Measurements from ENCODE around the gene PPP2R2B.

PPP2R2B gene

GRCh38 chr5:146718609-146719008 lies 159.9 kb downstream of the PPP2R2B start:
- Histone ChIP-seq H3K4me3 (ENCODE audit: insufficient read length, low read depth) (no peak overlapping the region), H3K36me3 (ENCODE audit: insufficient read depth, insufficient read length, low read length) (no peaks in the 10 kb centered on the region), H3K4me1 (ENCODE audit: insufficient read depth, insufficient read length) (no peaks in the 10 kb centered on the region), H3K9me3 (ENCODE audit: insufficient read depth, low read length) (no peaks in the 10 kb centered on the region), H3K9ac (ENCODE audit: insufficient read length, low read depth) (no peak overlapping the region), H3K27me3 (ENCODE audit: insufficient read depth, insufficient read length) (no peaks in the 10 kb centered on the region)
- no peak for DNase-seq (ENCODE audit: low read depth, low spot score)
- TF ChIP-seq YY1 (IDR thresholded peaks at IDR 0.05; ENCODE audit: insufficient read depth, insufficient read length) = no peak
- TF ChIP-seq SUZ12 (IDR thresholded peaks at IDR 0.05; ENCODE audit: extremely low read depth, insufficient read depth, insufficient read length) = no peak

DNA sequence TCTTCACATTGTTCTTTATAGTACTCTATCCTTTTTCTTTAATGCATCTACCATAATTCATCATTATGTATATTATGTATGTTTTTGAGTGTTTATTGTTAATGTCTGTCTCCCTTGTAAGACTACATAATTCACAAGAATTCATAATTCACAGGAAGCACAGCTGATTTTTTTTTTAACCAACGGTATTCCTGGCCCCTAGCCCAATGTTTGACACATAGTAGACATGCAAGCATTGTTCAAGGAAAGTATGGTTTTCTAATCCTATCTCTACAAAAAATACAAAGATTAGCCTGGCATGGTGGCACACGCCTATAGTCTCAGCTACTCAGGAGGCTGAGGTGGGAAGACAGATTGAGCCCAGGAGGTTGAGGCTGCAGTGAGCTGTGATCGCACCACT lies 160.6 kb downstream of the PPP2R2B start:
- no peaks in the 10 kb centered on the region for H3K4me1 ChIP-seq (ENCODE audit: insufficient read depth, insufficient read length)
- H3K9me3 ChIP-seq (ENCODE audit: insufficient read depth, low read length) = no peaks in the 10 kb centered on the region
- H3K36me3 ChIP-seq (ENCODE audit: insufficient read depth, insufficient read length, low read length) = no peaks in the 10 kb centered on the region
- no peaks in the 10 kb centered on the region for H3K27me3 ChIP-seq (ENCODE audit: insufficient read depth, insufficient read length)
- no peak for TF ChIP-seq SUZ12 (IDR thresholded peaks at IDR 0.05; ENCODE audit: extremely low read depth, insufficient read depth, insufficient read length)
- TF ChIP-seq ZNF274 (IDR thresholded peaks at IDR 0.05; ENCODE audit: low read depth, low read length) = no peak
- TF ChIP-seq YY1 (IDR thresholded peaks at IDR 0.05; ENCODE audit: insufficient read depth, insufficient read length) = no peak
- no peak for DNase-seq (ENCODE audit: low read depth, low spot score)
- H3K9ac ChIP-seq (ENCODE audit: insufficient read length, low read depth) = no peak overlapping the region
- no peak overlapping the region for H3K4me3 ChIP-seq (ENCODE audit: insufficient read length, low read depth)

DNA sequence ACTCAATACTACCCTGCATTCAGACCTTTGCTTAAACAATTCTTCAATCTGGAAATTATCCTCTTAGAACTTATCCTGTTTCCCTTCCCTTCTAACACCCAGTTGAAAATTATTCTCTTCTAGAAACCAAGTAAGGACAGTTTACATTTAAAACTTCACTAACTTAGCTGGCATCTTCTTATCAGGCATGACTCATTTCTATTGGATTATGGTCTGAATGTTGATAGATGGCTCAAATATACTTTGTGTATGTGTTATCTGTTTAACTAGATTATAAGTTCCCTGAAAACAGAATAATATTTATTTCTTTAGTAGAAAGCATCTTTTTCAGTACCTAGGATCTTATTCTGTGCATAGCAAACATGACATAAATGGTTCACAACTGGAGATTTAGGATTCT lies 161.9 kb downstream of the PPP2R2B start:
- H3K9ac ChIP-seq (ENCODE audit: insufficient read length, low read depth) = no peak overlapping the region
- no peak for TF ChIP-seq YY1 (IDR thresholded peaks at IDR 0.05; ENCODE audit: insufficient read depth, insufficient read length)
- TF ChIP-seq ZNF274 (IDR thresholded peaks at IDR 0.05; ENCODE audit: low read depth, low read length) = no peak
- TF ChIP-seq SUZ12 (IDR thresholded peaks at IDR 0.05; ENCODE audit: extremely low read depth, insufficient read depth, insufficient read length) = no peak
- no peak for DNase-seq (ENCODE audit: low read depth, low spot score)
- H3K9me3 ChIP-seq (ENCODE audit: insufficient read depth, low read length) = no peaks in the 10 kb centered on the region
- H3K4me1 ChIP-seq (ENCODE audit: insufficient read depth, insufficient read length) = no peaks in the 10 kb centered on the region
- no peaks in the 10 kb centered on the region for H3K36me3 ChIP-seq (ENCODE audit: insufficient read depth, insufficient read length, low read length)
- H3K4me3 ChIP-seq (ENCODE audit: insufficient read length, low read depth) = no peak overlapping the region
- H3K27me3 ChIP-seq (ENCODE audit: insufficient read depth, insufficient read length) = no peaks in the 10 kb centered on the region

DNA sequence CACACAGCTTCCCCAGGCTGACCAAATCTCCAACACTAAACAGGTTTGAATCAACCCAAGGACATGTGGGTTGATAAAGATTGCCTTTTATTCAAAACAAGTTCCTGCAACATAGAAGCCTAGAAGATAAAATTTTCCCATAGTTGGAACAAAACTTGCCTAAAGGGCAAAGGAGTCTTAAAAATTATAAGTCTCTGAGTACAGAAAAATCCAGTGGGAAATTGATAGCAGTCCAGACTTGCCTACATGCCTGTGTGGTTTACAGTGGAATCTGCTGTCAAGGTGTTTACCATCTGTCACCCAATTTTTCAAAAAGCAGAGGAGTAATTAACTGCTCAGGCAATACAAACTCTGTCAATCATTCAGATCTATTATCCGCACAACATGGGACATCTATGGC lies 168.2 kb downstream of the PPP2R2B start:
- TF ChIP-seq YY1 (IDR thresholded peaks at IDR 0.05; ENCODE audit: insufficient read depth, insufficient read length) (no peak), SUZ12 (IDR thresholded peaks at IDR 0.05; ENCODE audit: extremely low read depth, insufficient read depth, insufficient read length) (no peak), ZNF274 (IDR thresholded peaks at IDR 0.05; ENCODE audit: low read depth, low read length) (no peak)
- Histone ChIP-seq H3K9me3 (ENCODE audit: insufficient read depth, low read length) (no peaks in the 10 kb centered on the region), H3K9ac (ENCODE audit: insufficient read length, low read depth) (no peak overlapping the region), H3K36me3 (ENCODE audit: insufficient read depth, insufficient read length, low read length) (no peaks in the 10 kb centered on the region), H3K27me3 (ENCODE audit: insufficient read depth, insufficient read length) (no peaks in the 10 kb centered on the region), H3K4me1 (ENCODE audit: insufficient read depth, insufficient read length) (no peaks in the 10 kb centered on the region), H3K4me3 (ENCODE audit: insufficient read length, low read depth) (no peak overlapping the region)
- DNase-seq (ENCODE audit: low read depth, low spot score) = no peak

DNA sequence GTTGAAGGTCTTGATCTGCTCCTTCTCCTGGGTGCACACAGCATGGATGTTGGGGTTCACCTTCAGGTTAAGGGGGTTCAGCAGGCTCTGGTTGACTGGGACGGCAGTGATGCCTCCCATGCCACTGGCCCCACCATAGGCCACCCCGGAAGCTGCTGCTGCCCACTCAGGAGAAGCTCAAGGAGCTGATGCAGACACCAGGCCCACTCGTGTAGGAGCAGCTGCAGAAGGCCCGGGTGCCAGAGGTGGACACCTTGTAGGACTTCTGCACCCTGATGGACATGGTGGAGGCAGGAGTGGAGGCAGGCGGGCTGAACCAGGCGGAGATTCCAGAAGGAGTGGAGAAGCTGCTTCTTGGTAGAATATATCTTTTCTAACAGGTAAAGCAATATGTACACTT lies 171.2 kb downstream of the PPP2R2B start:
- TF ChIP-seq YY1 (IDR thresholded peaks at IDR 0.05; ENCODE audit: insufficient read depth, insufficient read length) = no peak
- no peak for TF ChIP-seq SUZ12 (IDR thresholded peaks at IDR 0.05; ENCODE audit: extremely low read depth, insufficient read depth, insufficient read length)
- TF ChIP-seq ZNF274 (IDR thresholded peaks at IDR 0.05; ENCODE audit: low read depth, low read length) = no peak
- H3K4me1 ChIP-seq (ENCODE audit: insufficient read depth, insufficient read length) = no peaks in the 10 kb centered on the region
- H3K4me3 ChIP-seq (ENCODE audit: insufficient read length, low read depth) = no peak overlapping the region
- no peaks in the 10 kb centered on the region for H3K36me3 ChIP-seq (ENCODE audit: insufficient read depth, insufficient read length, low read length)
- no peaks in the 10 kb centered on the region for H3K9me3 ChIP-seq (ENCODE audit: insufficient read depth, low read length)
- no peak for DNase-seq (ENCODE audit: low read depth, low spot score)
- H3K27me3 ChIP-seq (ENCODE audit: insufficient read depth, insufficient read length) = no peaks in the 10 kb centered on the region
- H3K9ac ChIP-seq (ENCODE audit: insufficient read length, low read depth) = no peak overlapping the region

DNA sequence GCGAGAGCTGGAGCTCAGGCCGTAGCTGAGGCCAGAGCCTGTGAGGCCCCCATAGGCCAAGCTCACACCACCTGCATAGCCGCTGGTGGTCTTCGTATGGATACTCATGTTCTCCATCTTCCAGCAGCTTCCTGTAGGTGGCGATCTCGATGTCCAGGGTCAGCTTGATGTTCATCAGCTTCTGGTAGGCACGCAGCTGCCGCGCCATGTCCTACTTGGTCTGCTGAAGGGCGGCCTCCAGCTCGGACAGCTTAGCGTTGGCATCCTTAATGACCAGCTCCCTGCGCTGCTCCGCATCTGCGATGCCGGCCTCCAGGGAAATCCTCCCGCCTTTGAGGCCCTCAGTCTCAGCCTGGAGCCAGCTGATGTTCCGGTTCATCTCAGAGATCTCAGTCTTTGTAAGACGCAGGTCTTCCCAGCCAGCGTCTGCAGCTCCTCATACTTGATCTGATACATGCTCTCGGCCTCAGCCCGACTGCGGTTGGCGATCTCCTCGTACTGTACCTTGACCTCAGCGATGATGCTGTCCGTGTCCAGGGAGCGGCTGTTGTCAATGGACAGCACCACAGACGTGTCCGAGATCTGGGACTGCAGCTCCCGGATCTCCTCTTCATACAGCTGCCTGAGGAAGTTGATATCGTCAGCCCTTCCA lies 172.1 kb downstream of the PPP2R2B start:
- no peaks in the 10 kb centered on the region for H3K4me1 ChIP-seq (ENCODE audit: insufficient read depth, insufficient read length)
- H3K9ac ChIP-seq (ENCODE audit: insufficient read length, low read depth) = no peak overlapping the region
- TF ChIP-seq SUZ12 (IDR thresholded peaks at IDR 0.05; ENCODE audit: extremely low read depth, insufficient read depth, insufficient read length) (no peak), ZNF274 (IDR thresholded peaks at IDR 0.05; ENCODE audit: low read depth, low read length) (no peak), YY1 (IDR thresholded peaks at IDR 0.05; ENCODE audit: insufficient read depth, insufficient read length) (no peak)
- H3K4me3 ChIP-seq (ENCODE audit: insufficient read length, low read depth) = no peak overlapping the region
- H3K9me3 ChIP-seq (ENCODE audit: insufficient read depth, low read length) = no peaks in the 10 kb centered on the region
- no peak for DNase-seq (ENCODE audit: low read depth, low spot score)
- no peaks in the 10 kb centered on the region for H3K27me3 ChIP-seq (ENCODE audit: insufficient read depth, insufficient read length)
- no peaks in the 10 kb centered on the region for H3K36me3 ChIP-seq (ENCODE audit: insufficient read depth, insufficient read length, low read length)

- Histone ChIP-seq H3K27me3 (ENCODE audit: insufficient read depth, insufficient read length) (no peaks in the 10 kb centered on the region), H3K9me3 (ENCODE audit: insufficient read depth, low read length) (no peaks in the 10 kb centered on the region), H3K36me3 (ENCODE audit: insufficient read depth, insufficient read length, low read length) (no peaks in the 10 kb centered on the region), H3K4me3 (ENCODE audit: insufficient read length, low read depth) (no peak overlapping the region), H3K4me1 (ENCODE audit: insufficient read depth, insufficient read length) (no peaks in the 10 kb centered on the region), H3K9ac (ENCODE audit: insufficient read length, low read depth) (no peak overlapping the region)
- DNase-seq (ENCODE audit: low read depth, low spot score) = no peak
- no peak for TF ChIP-seq SUZ12 (IDR thresholded peaks at IDR 0.05; ENCODE audit: extremely low read depth, insufficient read depth, insufficient read length)
- no peak for TF ChIP-seq ZNF274 (IDR thresholded peaks at IDR 0.05; ENCODE audit: low read depth, low read length)
Measured at GRCh38 chr5:146704949-146705665, 173.4 kb downstream of the PPP2R2B start.

Measured in NT2/D1 (cell line).